WTC11 (cell line): ENCODE data around the gene PTP4A2. TPM values are rescaled to one million over a fixed set of nuclear protein-coding genes. Genes with fewer than 3 reads are reported as not detected.
A peak's percentile ranks its signal among the peaks of the same experiment; 100 is the strongest.

Experiments used
- ATAC-seq: fragments of 200-7000 bp; cut with Tn5 transposase; 2 replicates; pipeline ENCODE4 v1.10.0; 2021; ENCODE audit warnings: mild to moderate bottlenecking, moderate library complexity
- Bru-seq: library from RNA; stranded (reverse); fragments of 400-500 nt; gene quantifications from one replicate; lab custom pipeline; 2021; lab: Mats Ljungman, UMichigan
- CTCF ChIA-PET: fragments of 300-600 bp; sonication (Branson Sonifier 250); formaldehyde crosslinking; loops from one replicate; lab custom pipeline; 2021; ENCODE audit warnings: antibody characterized with exemption; lab: Charles Lee
- POLR2A ChIA-PET: fragments of 350-600 bp; sonication (Branson Sonifier 250); formaldehyde crosslinking; loops from one replicate; lab custom pipeline; 2021; ENCODE audit warnings: antibody characterized with exemption; lab: Charles Lee
- DNase-seq: peaks from one replicate; pipeline ENCODE4 v3.0.0; 2021; ENCODE audit warnings: low spot score
- H3K27ac Mint-ChIP-seq: 2 replicates; pipeline ENCODE4 v1.8.0; 2021; ENCODE audit warnings: mixed read lengths
- H3K27me3 Mint-ChIP-seq: 2 replicates; pipeline ENCODE4 v1.8.0; 2021; ENCODE audit warnings: low read depth, mild to moderate bottlenecking, moderate library complexity, mixed read lengths
- H3K36me3 Mint-ChIP-seq: 2 replicates; pipeline ENCODE4 v1.8.0; 2021; ENCODE audit warnings: mixed read lengths
- H3K4me1 Mint-ChIP-seq: 2 replicates; pipeline ENCODE4 v1.8.0; 2022; ENCODE audit warnings: mixed read lengths
- H3K4me3 Mint-ChIP-seq: 2 replicates; pipeline ENCODE4 v1.8.0; 2021; ENCODE audit warnings: mild to moderate bottlenecking, moderate library complexity, mixed read lengths
- H3K9me3 Mint-ChIP-seq: 2 replicates; pipeline ENCODE4 v1.8.0; 2021; ENCODE audit warnings: mixed read lengths
- AFF4 ChIP-seq: sonication (generic); formaldehyde crosslinking; IDR thresholded peaks from 2 replicates; pipeline ENCODE4 v1.8.1; 2023; ENCODE audit warnings: mild to moderate bottlenecking, missing genetic modification reagents, borderline replicate concordance
- AR ChIP-seq: fragments of 250-450 bp; sonication (Bioruptor Pico); IDR thresholded peaks from 2 replicates; pipeline ENCODE4 v1.9.0; 2021; ENCODE audit warnings: mild to moderate bottlenecking
- ARID4B ChIP-seq: sonication (generic); formaldehyde crosslinking; IDR thresholded peaks from 2 replicates; pipeline ENCODE4 v1.8.0; 2023; ENCODE audit warnings: missing genetic modification reagents, mild to moderate bottlenecking, borderline replicate concordance
- CBFB ChIP-seq: sonication (generic); formaldehyde crosslinking; IDR thresholded peaks from 2 replicates; pipeline ENCODE4 v1.8.1; 2022; ENCODE audit warnings: mild to moderate bottlenecking, low read depth, missing genetic modification reagents
- EMX1 ChIP-seq: fragments of 250-450 bp; sonication (Bioruptor Pico); IDR thresholded peaks from 2 replicates; pipeline ENCODE4 v1.8.0; 2021; ENCODE audit warnings: mild to moderate bottlenecking
- GRHL2 ChIP-seq: fragments of 250-450 bp; sonication (Bioruptor Pico); IDR thresholded peaks from 2 replicates; pipeline ENCODE4 v1.8.0; 2022; ENCODE audit warnings: mild to moderate bottlenecking, moderate library complexity; ENCODE audit not compliant: insufficient replicate concordance, severe bottlenecking
- IRF2 ChIP-seq: sonication (generic); formaldehyde crosslinking; IDR thresholded peaks from 2 replicates; pipeline ENCODE4 v1.8.0; 2022; ENCODE audit warnings: low read depth, missing genetic modification reagents, borderline replicate concordance
- NFE2L1 ChIP-seq: sonication (generic); formaldehyde crosslinking; IDR thresholded peaks from 2 replicates; pipeline ENCODE4 v1.8.1; 2023; ENCODE audit warnings: missing genetic modification reagents
- NFYB ChIP-seq: sonication (generic); formaldehyde crosslinking; conservative IDR thresholded peaks from 2 replicates; pipeline ENCODE4 v1.8.0; 2022; ENCODE audit warnings: low read depth, missing genetic modification reagents
- NR2C2 ChIP-seq: sonication (generic); formaldehyde crosslinking; IDR thresholded peaks from 2 replicates; pipeline ENCODE4 v1.8.0; 2022; ENCODE audit warnings: mild to moderate bottlenecking, missing genetic modification reagents
- NR3C1 ChIP-seq: sonication (generic); formaldehyde crosslinking; conservative IDR thresholded peaks from 2 replicates; pipeline ENCODE4 v1.8.1; 2023; ENCODE audit warnings: low read depth, mild to moderate bottlenecking, missing genetic modification reagents
- RORB ChIP-seq: fragments of 250-450 bp; sonication (Bioruptor Pico); IDR thresholded peaks from 2 replicates; pipeline ENCODE4 v1.9.0; 2021; ENCODE audit warnings: mild to moderate bottlenecking
- SOX15 ChIP-seq: fragments of 250-450 bp; sonication (Bioruptor Pico); IDR thresholded peaks from 2 replicates; pipeline ENCODE4 v1.9.0; 2021; ENCODE audit warnings: mild to moderate bottlenecking
- SP1 ChIP-seq: sonication (generic); formaldehyde crosslinking; conservative IDR thresholded peaks from 2 replicates; pipeline ENCODE4 v1.8.1; 2022; ENCODE audit warnings: missing genetic modification reagents
- USF1 ChIP-seq: sonication (generic); formaldehyde crosslinking; IDR thresholded peaks from 2 replicates; pipeline ENCODE4 v1.8.0; 2022; ENCODE audit warnings: mild to moderate bottlenecking, missing genetic modification reagents
- ZNF232 ChIP-seq: sonication (generic); formaldehyde crosslinking; IDR thresholded peaks from 2 replicates; pipeline ENCODE4 v1.8.0; 2022; ENCODE audit warnings: mild to moderate bottlenecking, missing genetic modification reagents
- long read RNA-seq, 3 experiments: library from RNA in 1 of 3; library from capped mRNA in 1 of 3; library from polyadenylated mRNA in 1 of 3; unstranded in 2 of 3; stranded (forward) in 1 of 3; transcript quantifications; one replicate each; pipeline ENCODE4 v2.0.0, GENCODE V29; 2021
- total RNA-seq: library from RNA; stranded (reverse); gene quantifications from 3 replicates; pipeline ENCODE4 v1.2.3, GENCODE V29; 2021
- TF ChIP-seq, protein P1 (sequence below): sonication (generic); formaldehyde crosslinking; IDR thresholded peaks from 2 replicates; pipeline ENCODE4 v1.8.1; 2023; ENCODE audit warnings: mild to moderate bottlenecking, missing genetic modification reagents, moderate library complexity
- TF ChIP-seq, protein P2 (sequence below): sonication (generic); formaldehyde crosslinking; IDR thresholded peaks from 2 replicates; pipeline ENCODE4 v1.8.0; 2022; ENCODE audit warnings: mild to moderate bottlenecking, missing genetic modification reagents
- TF ChIP-seq, protein P3 (sequence below): sonication (generic); formaldehyde crosslinking; IDR thresholded peaks from 2 replicates; pipeline ENCODE4 v1.8.1; 2023; ENCODE audit warnings: mild to moderate bottlenecking, missing genetic modification reagents

PTP4A2 gene
- total RNA-seq (147 to 172 TPM (median 150 TPM) in 3 replicates), Bru-seq, nascent RNA (percentile 93 among the genes with signal in this experiment)
- long read RNA-seq, experiment 1, transcript PTP4A2-221 (6 exons, 3,921 nt): major isoform, 315 of 396 reads
- long read RNA-seq, experiment 1, transcript PTP4A2-218 (5 exons, 3,353 nt): minor isoform, 5 of 396 reads
- long read RNA-seq, experiment 1, partial matches to known transcripts: 1 of 396 reads
- long read RNA-seq, experiment 1, other reads (novel, unspliced or antisense): 75 of 396 reads
- long read RNA-seq, experiment 2, transcript PTP4A2-218 (5 exons, 3,353 nt): minor isoform, 11 of 153 reads
- long read RNA-seq, experiment 2, transcript PTP4A2-221 (6 exons, 3,921 nt): major isoform, 81 of 153 reads
- long read RNA-seq, experiment 2, partial matches to known transcripts: 16 of 153 reads
- long read RNA-seq, experiment 2, other reads (novel, unspliced or antisense): 45 of 153 reads
- long read RNA-seq, experiment 3, partial matches to known transcripts: 5 of 10 reads
- long read RNA-seq, experiment 3, other reads (novel, unspliced or antisense): 5 of 10 reads

DNA sequence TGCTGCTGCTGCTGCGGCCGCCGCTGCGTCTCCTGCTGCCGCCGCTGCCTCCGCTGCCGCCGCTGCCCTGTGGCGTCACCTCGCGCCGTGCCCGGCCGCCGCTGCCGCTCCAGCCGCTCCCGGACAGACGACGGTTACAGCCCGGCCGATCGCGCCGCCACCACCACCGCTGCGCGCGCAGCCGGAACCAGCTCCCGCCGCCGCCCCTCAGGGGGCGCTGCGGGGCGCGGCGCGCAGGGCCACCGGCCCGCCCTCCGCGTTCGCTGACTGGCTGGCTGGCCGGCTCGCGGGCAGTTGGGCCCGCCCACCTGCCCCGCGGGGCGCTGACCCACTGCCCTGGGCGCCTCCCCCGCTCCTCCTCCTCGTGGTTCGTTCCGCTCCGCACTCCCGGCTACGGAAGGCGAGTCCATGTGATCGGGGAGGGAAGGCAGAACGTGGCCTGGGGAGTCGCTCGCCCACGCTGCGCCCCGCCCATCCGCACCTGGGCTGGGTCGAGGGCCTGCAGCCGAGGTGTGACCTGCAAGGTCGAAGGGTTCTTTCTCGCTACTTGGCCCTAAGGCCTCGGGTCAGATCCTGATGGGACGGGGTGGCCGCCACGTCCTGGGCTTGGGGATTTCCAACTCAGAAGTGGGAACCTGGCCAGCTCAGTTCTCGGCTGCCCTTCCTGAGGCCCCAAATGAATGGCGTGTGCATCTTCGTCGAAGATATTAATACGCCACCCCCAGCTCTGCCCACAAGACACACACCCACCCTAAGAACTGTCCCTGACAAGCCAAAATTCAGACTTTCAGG is at the start of gene PTP4A2:
TSS of gene PTP4A2 (minus strand) at position 185 of the 792 bp plus-strand sequence. CDS start 19,303 bp downstream, outside the sequence.
- no peaks in the 10 kb centered on the region for H3K9me3 Mint-ChIP-seq
- peaks cover 14% of the 10 kb centered on the region for H3K27me3 Mint-ChIP-seq
- peak within 1 kb of the TSS; percentile 97 for H3K4me3 Mint-ChIP-seq
- peak; percentile 94 for ATAC-seq
- ChIA-PET POLR2A (interaction anchor here (0.6 to 1.8 kb wide), 6 partner anchors 14 to 170 kb away, joined by 3 to 9 read pairs (median 6); partner anchors contain the start of gene KPNA6), CTCF (interaction anchor here (0.6 to 4.0 kb wide), 19 partner anchors 9 to 178 kb away, joined by 3 to 48 read pairs (median 4); partner anchors contain the start of genes KPNA6, SPOCD1 and TMEM39B)
- H3K27ac Mint-ChIP-seq: peak within 1 kb of the TSS; percentile 55
- peak; percentile 97 for DNase-seq
- H3K36me3 Mint-ChIP-seq: no peaks in the 10 kb centered on the region
- peaks cover 53% of the 10 kb centered on the region for H3K4me1 Mint-ChIP-seq
- TF ChIP-seq GRHL2 (no peak), AR (CRISPR knock-in tag) (no peak), IRF2 (CRISPR knock-in tag) (peak; percentile 96), ZNF232 (CRISPR knock-in tag) (peak; percentile 99), NFYB (CRISPR knock-in tag) (peak; percentile 74), EMX1 (CRISPR knock-in tag) (no peak), NFE2L1 (peak; percentile 99), RORB (CRISPR knock-in tag) (no peak), SOX15 (CRISPR knock-in tag) (no peak), NR2C2 (CRISPR knock-in tag) (peak; percentile 90), USF1 (peak; percentile 93), NR3C1 (CRISPR knock-in tag) (no peak), CBFB (CRISPR knock-in tag) (no peak), SP1 (peak; percentile 100), AFF4 (peak; percentile 99), ARID4B (CRISPR knock-in tag) (peak; percentile 100)
- TF ChIP-seq, protein P1, sequence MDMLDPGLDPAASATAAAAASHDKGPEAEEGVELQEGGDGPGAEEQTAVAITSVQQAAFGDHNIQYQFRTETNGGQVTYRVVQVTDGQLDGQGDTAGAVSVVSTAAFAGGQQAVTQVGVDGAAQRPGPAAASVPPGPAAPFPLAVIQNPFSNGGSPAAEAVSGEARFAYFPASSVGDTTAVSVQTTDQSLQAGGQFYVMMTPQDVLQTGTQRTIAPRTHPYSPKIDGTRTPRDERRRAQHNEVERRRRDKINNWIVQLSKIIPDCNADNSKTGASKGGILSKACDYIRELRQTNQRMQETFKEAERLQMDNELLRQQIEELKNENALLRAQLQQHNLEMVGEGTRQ (CRISPR knock-in tag): peak; percentile 82
- TF ChIP-seq, protein P2, sequence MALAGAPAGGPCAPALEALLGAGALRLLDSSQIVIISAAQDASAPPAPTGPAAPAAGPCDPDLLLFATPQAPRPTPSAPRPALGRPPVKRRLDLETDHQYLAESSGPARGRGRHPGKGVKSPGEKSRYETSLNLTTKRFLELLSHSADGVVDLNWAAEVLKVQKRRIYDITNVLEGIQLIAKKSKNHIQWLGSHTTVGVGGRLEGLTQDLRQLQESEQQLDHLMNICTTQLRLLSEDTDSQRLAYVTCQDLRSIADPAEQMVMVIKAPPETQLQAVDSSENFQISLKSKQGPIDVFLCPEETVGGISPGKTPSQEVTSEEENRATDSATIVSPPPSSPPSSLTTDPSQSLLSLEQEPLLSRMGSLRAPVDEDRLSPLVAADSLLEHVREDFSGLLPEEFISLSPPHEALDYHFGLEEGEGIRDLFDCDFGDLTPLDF: peak; percentile 99
- TF ChIP-seq, protein P3, sequence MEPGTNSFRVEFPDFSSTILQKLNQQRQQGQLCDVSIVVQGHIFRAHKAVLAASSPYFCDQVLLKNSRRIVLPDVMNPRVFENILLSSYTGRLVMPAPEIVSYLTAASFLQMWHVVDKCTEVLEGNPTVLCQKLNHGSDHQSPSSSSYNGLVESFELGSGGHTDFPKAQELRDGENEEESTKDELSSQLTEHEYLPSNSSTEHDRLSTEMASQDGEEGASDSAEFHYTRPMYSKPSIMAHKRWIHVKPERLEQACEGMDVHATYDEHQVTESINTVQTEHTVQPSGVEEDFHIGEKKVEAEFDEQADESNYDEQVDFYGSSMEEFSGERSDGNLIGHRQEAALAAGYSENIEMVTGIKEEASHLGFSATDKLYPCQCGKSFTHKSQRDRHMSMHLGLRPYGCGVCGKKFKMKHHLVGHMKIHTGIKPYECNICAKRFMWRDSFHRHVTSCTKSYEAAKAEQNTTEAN (CRISPR knock-in tag): peak; percentile 99
